Activated T-helper 2 cell treated with anti-CD3 and anti-CD28 coated beads, Interferon-gamma antibody, Interleukin-2, Interleukin-4, amounts not matched to agents 10 μg/mL and 5 μg/mL and 100 μg/mL, durations not matched to agents 14 hours and 24 hours and 36 hours (primary cell): Measurements from ENCODE around the gene ARL6IP4. TPM values are rescaled to one million over a fixed set of nuclear protein-coding genes. Genes with fewer than 3 reads are reported as not detected.
A peak's percentile ranks its signal among the peaks of the same experiment; 100 is the strongest.

Experiments
- DNase-seq: peaks from one replicate; pipeline ENCODE4 v3.0.0; 2021; ENCODE audit warnings: low spot score
- H3K27ac Mint-ChIP-seq: one replicate; pipeline ENCODE4 v1.8.0; 2021; ENCODE audit warnings: mixed read lengths
- H3K27me3 Mint-ChIP-seq: one replicate; pipeline ENCODE4 v1.8.0; 2021; ENCODE audit warnings: low read depth, mixed read lengths
- H3K36me3 Mint-ChIP-seq: one replicate; pipeline ENCODE4 v1.8.0; 2021; ENCODE audit warnings: low read depth, mixed read lengths
- H3K4me1 Mint-ChIP-seq: one replicate; pipeline ENCODE4 v1.8.0; 2021; ENCODE audit warnings: low read depth, mixed read lengths
- H3K4me3 Mint-ChIP-seq: one replicate; pipeline ENCODE4 v1.8.0; 2021; ENCODE audit warnings: low read depth, mild to moderate bottlenecking, moderate library complexity, mixed read lengths
- H3K9me3 Mint-ChIP-seq: one replicate; pipeline ENCODE4 v1.8.0; 2021; ENCODE audit warnings: mixed read lengths
- intact Hi-C: fragments of 100-400 bp; cut with micrococcal nuclease; formaldehyde crosslinking; loops from one replicate; pipeline ENCODE4 v1.15.1; 2023
- total RNA-seq: library from RNA; stranded (reverse); gene quantifications from 2 replicates; pipeline ENCODE4 v1.2.3, GENCODE V29; 2022

ARL6IP4 gene
- total RNA-seq, 1 donor from 2014 or later, result 168 TPM

- DNase-seq, result no peak
- H3K27me3 Mint-ChIP-seq, result no peaks in the 10 kb centered on the region
- peaks cover 17% of the 10 kb centered on the region for H3K4me1 Mint-ChIP-seq
- no peaks in the 10 kb centered on the region for H3K9me3 Mint-ChIP-seq
- H3K27ac Mint-ChIP-seq, result no peak overlapping the region
- intact Hi-C loops, result loop anchor here (5.0 kb wide), 1 partner anchor 605 kb away; the partner anchor contains the start of gene TMED2
- H3K36me3 Mint-ChIP-seq, result peaks cover 12% of the 10 kb centered on the region
- peak overlapping the region; percentile 21 for H3K4me3 Mint-ChIP-seq
Measured at GRCh38 chr12:122977153-122977552, 3.3 kb upstream of the ARL6IP4 start.

- Mint-ChIP-seq H3K9me3 (no peaks in the 10 kb centered on the region), H3K27me3 (no peaks in the 10 kb centered on the region), H3K4me1 (peaks cover 18% of the 10 kb centered on the region), H3K36me3 (peaks cover 19% of the 10 kb centered on the region), H3K4me3 (peak overlapping the region; percentile 52), H3K27ac (no peak overlapping the region)
- DNase-seq, result no peak
- intact Hi-C loops, result loop anchor here (5.0 kb wide), 1 partner anchor 604 kb away; the partner anchor contains the start of gene TMED2
Measured at GRCh38 chr12:122977655-122978392, 2.7 kb upstream of the ARL6IP4 start.

- no peak for DNase-seq
- Mint-ChIP-seq H3K9me3 (no peaks in the 10 kb centered on the region), H3K36me3 (peaks cover 26% of the 10 kb centered on the region), H3K4me1 (peaks cover 25% of the 10 kb centered on the region), H3K27ac (no peak overlapping the region), H3K4me3 (peak overlapping the region; percentile 52), H3K27me3 (no peaks in the 10 kb centered on the region)
- intact Hi-C loops, result loop anchor here (5.0 kb wide), 1 partner anchor 604 kb away; the partner anchor contains the start of gene TMED2
Measured at GRCh38 chr12:122978507-122978955, 1.9 kb upstream of the ARL6IP4 start.

- H3K9me3 Mint-ChIP-seq, result no peaks in the 10 kb centered on the region
- peaks cover 29% of the 10 kb centered on the region for H3K4me1 Mint-ChIP-seq
- H3K27ac Mint-ChIP-seq, result peak overlapping the region; percentile 85
- intact Hi-C loops, result loop anchor here (5.0 kb wide), 1 partner anchor 603 kb away; the partner anchor contains the start of gene TMED2
- no peak for DNase-seq
- no peaks in the 10 kb centered on the region for H3K27me3 Mint-ChIP-seq
- peaks cover 26% of the 10 kb centered on the region for H3K36me3 Mint-ChIP-seq
- peak overlapping the region; percentile 89 for H3K4me3 Mint-ChIP-seq
Measured at GRCh38 chr12:122979001-122979907, 1.2 kb upstream of the ARL6IP4 start.

GRCh38 chr12:122979908-122980182 lies 636 bp upstream of the ARL6IP4 start:
- Mint-ChIP-seq H3K9me3 (no peaks in the 10 kb centered on the region), H3K27me3 (no peaks in the 10 kb centered on the region), H3K36me3 (peaks cover 32% of the 10 kb centered on the region), H3K27ac (peak overlapping the region; percentile 85), H3K4me1 (peaks cover 31% of the 10 kb centered on the region), H3K4me3 (peak overlapping the region; percentile 89)
- intact Hi-C loops, result loop anchor here (1.0 to 5.0 kb wide), 2 partner anchors 172 to 602 kb away; partner anchors contain the start of gene TMED2
- no peak for DNase-seq

GRCh38 chr12:122981036-122981471 lies 573 bp downstream of the ARL6IP4 start:
- peak overlapping the region; percentile 90 for H3K4me3 Mint-ChIP-seq
- peaks cover 38% of the 10 kb centered on the region for H3K36me3 Mint-ChIP-seq
- H3K27ac Mint-ChIP-seq, result peak overlapping the region; percentile 69
- no peaks in the 10 kb centered on the region for H3K27me3 Mint-ChIP-seq
- no peak for DNase-seq
- intact Hi-C loops, result no loop called here
- H3K9me3 Mint-ChIP-seq, result no peaks in the 10 kb centered on the region
- H3K4me1 Mint-ChIP-seq, result peaks cover 27% of the 10 kb centered on the region

- intact Hi-C loops, result no loop called here
- Mint-ChIP-seq H3K27ac (peak overlapping the region; percentile 63), H3K27me3 (no peaks in the 10 kb centered on the region), H3K4me3 (peak overlapping the region; percentile 90), H3K36me3 (peaks cover 38% of the 10 kb centered on the region), H3K9me3 (no peaks in the 10 kb centered on the region), H3K4me1 (peaks cover 23% of the 10 kb centered on the region)
- DNase-seq, result no peak
Measured at GRCh38 chr12:122981587-122982476, 1.4 kb downstream of the ARL6IP4 start.

GRCh38 chr12:122982477-122982815 lies 2.0 kb downstream of the ARL6IP4 start:
- H3K4me1 Mint-ChIP-seq, result peaks cover 23% of the 10 kb centered on the region
- peaks cover 38% of the 10 kb centered on the region for H3K36me3 Mint-ChIP-seq
- no peaks in the 10 kb centered on the region for H3K9me3 Mint-ChIP-seq
- no peaks in the 10 kb centered on the region for H3K27me3 Mint-ChIP-seq
- DNase-seq, result no peak
- intact Hi-C loops, result no loop called here
- H3K27ac Mint-ChIP-seq, result peak overlapping the region; percentile 17
- H3K4me3 Mint-ChIP-seq, result peak overlapping the region; percentile 90

GRCh38 chr12:122982963-122983788 lies 2.7 kb downstream of the ARL6IP4 start:
- H3K4me3 Mint-ChIP-seq, result peak overlapping the region; percentile 90
- no peak for DNase-seq
- H3K36me3 Mint-ChIP-seq, result peaks cover 38% of the 10 kb centered on the region
- peaks cover 21% of the 10 kb centered on the region for H3K4me1 Mint-ChIP-seq
- H3K9me3 Mint-ChIP-seq, result no peaks in the 10 kb centered on the region
- peak overlapping the region; percentile 30 for H3K27ac Mint-ChIP-seq
- no peaks in the 10 kb centered on the region for H3K27me3 Mint-ChIP-seq
- intact Hi-C loops, result no loop called here

- peak overlapping the region; percentile 33 for H3K4me3 Mint-ChIP-seq
- no peak for DNase-seq
- H3K36me3 Mint-ChIP-seq, result peaks cover 38% of the 10 kb centered on the region
- intact Hi-C loops, result no loop called here
- no peaks in the 10 kb centered on the region for H3K27me3 Mint-ChIP-seq
- peaks cover 20% of the 10 kb centered on the region for H3K4me1 Mint-ChIP-seq
- H3K9me3 Mint-ChIP-seq, result no peaks in the 10 kb centered on the region
- H3K27ac Mint-ChIP-seq, result peak overlapping the region; percentile 17
Measured at GRCh38 chr12:122983789-122984515, 3.5 kb downstream of the ARL6IP4 start.

- H3K27me3 Mint-ChIP-seq, result no peaks in the 10 kb centered on the region
- DNase-seq, result no peak
- H3K4me1 Mint-ChIP-seq, result peaks cover 20% of the 10 kb centered on the region
- peaks cover 38% of the 10 kb centered on the region for H3K36me3 Mint-ChIP-seq
- H3K27ac Mint-ChIP-seq, result no peak overlapping the region
- H3K4me3 Mint-ChIP-seq, result no peak overlapping the region
- no peaks in the 10 kb centered on the region for H3K9me3 Mint-ChIP-seq
- intact Hi-C loops, result no loop called here
Measured at GRCh38 chr12:122984612-122985337, 4.3 kb downstream of the ARL6IP4 start.
